ENCODE results near the gene XPA. TPM values are rescaled to one million over a fixed set of nuclear protein-coding genes. Genes with fewer than 3 reads are reported as not detected.
A peak's percentile ranks its signal among the peaks of the same experiment; 100 is the strongest.

The XPA gene
- total and polyA plus RNA-seq, 10 of the 15 experiments (the other 5 are each of a cell fraction or from before 2014, with no cell fraction given) = 6.2 to 19.9 (median 12.3) TPM

- TF ChIP-seq, protein P1, sequence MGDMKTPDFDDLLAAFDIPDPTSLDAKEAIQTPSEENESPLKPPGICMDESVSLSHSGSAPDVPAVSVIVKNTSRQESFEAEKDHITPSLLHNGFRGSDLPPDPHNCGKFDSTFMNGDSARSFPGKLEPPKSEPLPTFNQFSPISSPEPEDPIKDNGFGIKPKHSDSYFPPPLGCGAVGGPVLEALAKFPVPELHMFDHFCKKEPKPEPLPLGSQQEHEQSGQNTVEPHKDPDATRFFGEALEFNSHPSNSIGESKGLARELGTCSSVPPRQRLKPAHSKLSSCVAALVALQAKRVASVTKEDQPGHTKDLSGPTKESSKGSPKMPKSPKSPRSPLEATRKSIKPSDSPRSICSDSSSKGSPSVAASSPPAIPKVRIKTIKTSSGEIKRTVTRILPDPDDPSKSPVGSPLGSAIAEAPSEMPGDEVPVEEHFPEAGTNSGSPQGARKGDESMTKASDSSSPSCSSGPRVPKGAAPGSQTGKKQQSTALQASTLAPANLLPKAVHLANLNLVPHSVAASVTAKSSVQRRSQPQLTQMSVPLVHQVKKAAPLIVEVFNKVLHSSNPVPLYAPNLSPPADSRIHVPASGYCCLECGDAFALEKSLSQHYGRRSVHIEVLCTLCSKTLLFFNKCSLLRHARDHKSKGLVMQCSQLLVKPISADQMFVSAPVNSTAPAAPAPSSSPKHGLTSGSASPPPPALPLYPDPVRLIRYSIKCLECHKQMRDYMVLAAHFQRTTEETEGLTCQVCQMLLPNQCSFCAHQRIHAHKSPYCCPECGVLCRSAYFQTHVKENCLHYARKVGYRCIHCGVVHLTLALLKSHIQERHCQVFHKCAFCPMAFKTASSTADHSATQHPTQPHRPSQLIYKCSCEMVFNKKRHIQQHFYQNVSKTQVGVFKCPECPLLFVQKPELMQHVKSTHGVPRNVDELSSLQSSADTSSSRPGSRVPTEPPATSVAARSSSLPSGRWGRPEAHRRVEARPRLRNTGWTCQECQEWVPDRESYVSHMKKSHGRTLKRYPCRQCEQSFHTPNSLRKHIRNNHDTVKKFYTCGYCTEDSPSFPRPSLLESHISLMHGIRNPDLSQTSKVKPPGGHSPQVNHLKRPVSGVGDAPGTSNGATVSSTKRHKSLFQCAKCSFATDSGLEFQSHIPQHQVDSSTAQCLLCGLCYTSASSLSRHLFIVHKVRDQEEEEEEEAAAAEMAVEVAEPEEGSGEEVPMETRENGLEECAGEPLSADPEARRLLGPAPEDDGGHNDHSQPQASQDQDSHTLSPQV (IDR thresholded peaks at IDR 0.05) = no peak
- no peak for TF ChIP-seq KDM1A (IDR thresholded peaks at IDR 0.05; ENCODE audit: borderline replicate concordance)
- TF ChIP-seq DPF2 (IDR thresholded peaks at IDR 0.05) = no peak
These were observed 14.9 kb downstream of the XPA start (continued) for GRCh38 chr9:97682242-97682641.

DNA sequence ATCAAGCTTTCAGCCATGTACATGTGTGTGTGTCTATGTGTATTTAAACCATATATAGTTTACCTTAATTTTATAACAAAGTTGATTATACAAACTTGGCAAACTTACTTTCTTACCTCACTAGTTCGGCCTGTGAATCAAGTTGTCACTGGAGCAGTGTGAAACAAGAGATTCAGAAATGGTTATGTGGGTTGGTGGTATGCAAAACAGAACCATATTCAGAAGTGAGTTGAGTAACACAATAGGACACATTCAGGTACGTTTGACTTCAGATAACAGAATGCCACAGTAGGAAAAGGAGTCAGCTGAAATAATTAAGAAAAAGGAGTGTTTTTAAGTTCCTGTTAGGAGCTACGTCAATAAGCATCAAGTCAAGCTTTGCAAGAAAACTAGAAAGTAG is 21.5 kb downstream of the XPA start:
- WGBS (ENCODE audit: insufficient coverage, insufficient replicate concordance, low lambda C conversion rate, missing lambda C conversion rate) = 51% methylated on average over 3 of the region's 3 CpGs
- Histone ChIP-seq H4K20me1 (ENCODE audit: control insufficient read depth, insufficient read depth) (no peaks in the 10 kb centered on the region), H3K27ac (ENCODE audit: control insufficient read depth, insufficient read depth) (no peak overlapping the region), H3K9me3 (replicated peaks; ENCODE audit: control insufficient read depth, insufficient read depth, low read length) (no peaks in the 10 kb centered on the region), H3K4me3 (no peak overlapping the region), H3K4me1 (ENCODE audit: control insufficient read depth, insufficient read depth, low read length) (peaks cover 3% of the 10 kb centered on the region; the same call in 1 of the 2 replicates), H3K27me3 (replicated peaks in 1 of 2; ENCODE audit: control insufficient read depth in 2 of 2, insufficient read depth in 2 of 2, low read length in 1 of 2) (no peaks in the 10 kb centered on the region), H3K36me3 (ENCODE audit: control insufficient read depth in 2 of 2, insufficient read depth in 2 of 2, low read length in 1 of 2) (peaks cover 4 to 31% of the 10 kb centered on the region in 2 experiments), H3K9ac (ENCODE audit: control insufficient read depth, insufficient read depth, low read length) (no peak overlapping the region), H3K79me2 (ENCODE audit: control insufficient read depth, insufficient read depth, low read length) (no peaks in the 10 kb centered on the region), H3K4me2 (ENCODE audit: control insufficient read depth, insufficient read depth) (no peak overlapping the region; the same call in 1 of the 2 replicates), H2AFZ (ENCODE audit: control insufficient read depth, low read depth, low read length) (no peak overlapping the region)
- CTCF ChIA-PET = interaction anchor here (0.8 to 1.5 kb wide), 6 partner anchors 13 to 207 kb away, joined by 3 to 6 read pairs (median 3); partner anchors contain the start of genes NCBP1 and TSTD2
- DNase-seq (ENCODE audit: low read depth, low spot score) (no peak), ATAC-seq (peak; percentile 81), FAIRE-seq (no peak)
- RAD21 ChIA-PET (ENCODE audit: unreplicated experiment) = no interaction called here
- POLR2A ChIA-PET = no interaction called here
- TF ChIP-seq IKZF2 (IDR thresholded peaks at IDR 0.05) (peak in 1 of 2 experiments; percentile 17; a peak in 1 of 4 replicates), NRF1 (conservative IDR thresholded peaks at IDR 0.05; ENCODE audit: low read depth, low read length) (no peak), RUNX3 (IDR thresholded peaks at IDR 0.05; ENCODE audit: low read length) (peak; percentile 35; the same call in 1 of the 2 replicates), POU2F2 (IDR thresholded peaks at IDR 0.05; ENCODE audit: borderline replicate concordance, low read depth, low read length) (peak; percentile 89)
- TF ChIP-seq, protein P2, sequence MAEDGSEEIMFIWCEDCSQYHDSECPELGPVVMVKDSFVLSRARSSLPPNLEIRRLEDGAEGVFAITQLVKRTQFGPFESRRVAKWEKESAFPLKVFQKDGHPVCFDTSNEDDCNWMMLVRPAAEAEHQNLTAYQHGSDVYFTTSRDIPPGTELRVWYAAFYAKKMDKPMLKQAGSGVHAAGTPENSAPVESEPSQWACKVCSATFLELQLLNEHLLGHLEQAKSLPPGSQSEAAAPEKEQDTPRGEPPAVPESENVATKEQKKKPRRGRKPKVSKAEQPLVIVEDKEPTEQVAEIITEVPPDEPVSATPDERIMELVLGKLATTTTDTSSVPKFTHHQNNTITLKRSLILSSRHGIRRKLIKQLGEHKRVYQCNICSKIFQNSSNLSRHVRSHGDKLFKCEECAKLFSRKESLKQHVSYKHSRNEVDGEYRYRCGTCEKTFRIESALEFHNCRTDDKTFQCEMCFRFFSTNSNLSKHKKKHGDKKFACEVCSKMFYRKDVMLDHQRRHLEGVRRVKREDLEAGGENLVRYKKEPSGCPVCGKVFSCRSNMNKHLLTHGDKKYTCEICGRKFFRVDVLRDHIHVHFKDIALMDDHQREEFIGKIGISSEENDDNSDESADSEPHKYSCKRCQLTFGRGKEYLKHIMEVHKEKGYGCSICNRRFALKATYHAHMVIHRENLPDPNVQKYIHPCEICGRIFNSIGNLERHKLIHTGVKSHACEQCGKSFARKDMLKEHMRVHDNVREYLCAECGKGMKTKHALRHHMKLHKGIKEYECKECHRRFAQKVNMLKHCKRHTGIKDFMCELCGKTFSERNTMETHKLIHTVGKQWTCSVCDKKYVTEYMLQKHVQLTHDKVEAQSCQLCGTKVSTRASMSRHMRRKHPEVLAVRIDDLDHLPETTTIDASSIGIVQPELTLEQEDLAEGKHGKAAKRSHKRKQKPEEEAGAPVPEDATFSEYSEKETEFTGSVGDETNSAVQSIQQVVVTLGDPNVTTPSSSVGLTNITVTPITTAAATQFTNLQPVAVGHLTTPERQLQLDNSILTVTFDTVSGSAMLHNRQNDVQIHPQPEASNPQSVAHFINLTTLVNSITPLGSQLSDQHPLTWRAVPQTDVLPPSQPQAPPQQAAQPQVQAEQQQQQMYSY (CRISPR knock-in tag; IDR thresholded peaks at IDR 0.05) = no peak
- in situ Hi-C loops (cut with MboI) (no loop called here), intact Hi-C loops (cut with micrococcal nuclease; ENCODE audit: unreplicated experiment) (no loop called here)
- SMC1A ChIA-PET (ENCODE audit: uncharacterized antibody, unreplicated experiment) = interaction anchor here (0.7 to 2.0 kb wide), 7 partner anchors 16 to 229 kb away, joined by 3 to 9 read pairs (median 3); no protein-coding TSS in a partner anchor
- no TSS peak for BruUV-seq (replicated peaks)

All from GM12878 (cell line).